ENCODE results near the gene SAMD13.

The SAMD13 gene

DNA sequence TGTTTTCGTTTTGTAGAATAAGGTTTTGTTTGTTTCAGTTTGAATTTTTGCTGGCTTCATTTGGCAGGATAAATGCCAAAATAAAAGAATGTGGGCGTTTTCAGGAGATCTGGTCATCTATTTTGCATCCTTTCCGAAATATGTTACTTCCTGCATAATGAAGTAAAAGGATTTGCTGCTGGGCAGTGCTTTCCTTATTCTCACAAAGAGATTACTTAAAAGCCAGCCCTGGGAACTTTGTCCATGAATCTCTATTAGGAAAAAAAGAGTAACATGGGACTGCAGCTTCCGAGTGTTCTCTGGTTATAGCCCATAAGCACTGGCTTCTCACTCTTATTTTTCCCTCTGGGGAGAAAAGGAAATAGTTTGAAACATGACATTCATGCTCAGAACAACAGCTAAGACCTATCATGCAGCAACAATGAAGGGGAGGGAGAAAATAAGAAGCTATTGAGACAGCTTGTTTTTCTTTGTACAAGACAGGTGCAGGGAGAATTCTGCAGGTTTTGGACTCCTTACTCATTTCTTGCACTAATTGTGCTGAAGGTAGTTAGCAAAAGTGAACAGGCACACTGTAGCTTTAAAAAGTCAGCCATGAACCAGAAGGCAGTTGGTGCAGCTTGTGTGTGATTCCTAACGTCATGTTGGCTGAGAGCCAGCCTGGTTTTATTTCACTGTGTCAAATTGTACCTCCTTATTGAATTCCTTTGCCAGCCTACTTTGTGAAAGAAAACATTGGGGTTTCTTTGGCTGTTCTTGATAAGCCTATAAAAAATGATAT is at the start of gene SAMD13:
TSS of gene SAMD13 (plus strand) at position 705 of the 781 bp plus-strand sequence. CDS start 1,527 bp downstream, outside the sequence.
- peak; percentile 67 for DNase-seq

GRCh38 chr1:84253036-84253435 is 48.5 kb upstream of the SAMD13 start:
- no peak for DNase-seq

DNA sequence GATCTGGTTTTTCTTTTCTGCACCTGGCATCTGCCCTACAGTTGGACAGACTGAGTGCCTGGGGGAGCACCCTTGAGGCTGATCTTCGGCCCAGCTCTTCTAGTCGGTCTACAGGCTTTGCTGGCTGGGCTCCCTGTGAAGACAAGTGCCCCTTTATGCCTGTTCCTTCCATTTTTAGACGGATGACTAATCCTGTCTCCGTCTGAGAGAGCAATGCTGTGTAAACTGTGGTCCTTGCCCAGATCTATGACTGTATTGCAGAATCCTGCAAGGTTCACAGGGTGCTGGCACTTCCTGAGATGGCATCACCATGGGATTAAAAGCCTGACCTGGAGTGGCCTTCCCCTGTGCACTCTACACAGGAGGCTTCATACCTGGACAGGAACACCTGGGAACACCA is 47.6 kb upstream of the SAMD13 start:
- DNase-seq, result peak; percentile 71

GRCh38 chr1:84254703-84255238 is 46.7 kb upstream of the SAMD13 start:
- no peak for DNase-seq

- DNase-seq, result no peak
Measured at GRCh38 chr1:84255582-84255981, 45.9 kb upstream of the SAMD13 start.

- no peak for DNase-seq
Measured at GRCh38 chr1:84257617-84258016, 43.9 kb upstream of the SAMD13 start.

DNA sequence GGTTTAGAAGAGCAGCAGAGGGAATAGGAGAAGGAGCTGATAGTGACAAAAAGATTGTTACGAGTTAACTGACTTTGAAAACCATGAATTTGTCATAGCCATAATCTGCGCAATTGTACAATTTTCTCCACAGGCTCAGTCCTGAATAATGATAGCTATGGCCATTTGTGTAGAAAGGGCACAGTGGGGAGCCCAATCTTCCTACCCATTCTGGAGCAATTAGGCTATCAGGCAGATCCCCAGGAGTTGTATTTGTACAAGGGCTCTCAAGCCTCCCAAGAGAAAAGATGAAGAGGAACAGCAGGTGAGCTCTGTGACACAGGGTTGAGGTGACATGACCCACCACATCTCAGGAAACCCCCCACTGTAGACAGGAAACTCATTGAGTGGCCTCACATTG is 42.1 kb upstream of the SAMD13 start:
- no peak for DNase-seq

DNA sequence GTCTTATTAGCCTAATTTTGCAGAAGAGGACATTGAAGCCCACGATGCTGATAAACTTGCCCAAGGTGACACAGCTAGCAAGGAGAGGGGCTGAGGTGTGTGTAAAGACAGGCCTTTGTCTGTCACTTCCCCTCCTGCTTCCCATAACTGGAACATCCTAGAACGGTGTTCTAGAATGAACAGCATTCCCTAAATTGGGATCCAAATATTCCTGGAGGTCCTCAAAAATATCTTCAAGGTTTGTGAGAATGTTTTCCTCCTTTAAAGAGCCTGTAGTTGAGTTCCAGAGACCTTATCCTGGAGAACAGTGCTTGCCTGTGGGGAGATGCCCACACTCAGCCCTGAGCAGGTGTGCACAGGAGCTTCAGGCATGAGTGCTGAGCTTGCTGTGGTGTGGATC is 41.5 kb upstream of the SAMD13 start:
- DNase-seq, result no peak

- no peak for DNase-seq
Measured at GRCh38 chr1:84260852-84261518, 40.5 kb upstream of the SAMD13 start.

DNA sequence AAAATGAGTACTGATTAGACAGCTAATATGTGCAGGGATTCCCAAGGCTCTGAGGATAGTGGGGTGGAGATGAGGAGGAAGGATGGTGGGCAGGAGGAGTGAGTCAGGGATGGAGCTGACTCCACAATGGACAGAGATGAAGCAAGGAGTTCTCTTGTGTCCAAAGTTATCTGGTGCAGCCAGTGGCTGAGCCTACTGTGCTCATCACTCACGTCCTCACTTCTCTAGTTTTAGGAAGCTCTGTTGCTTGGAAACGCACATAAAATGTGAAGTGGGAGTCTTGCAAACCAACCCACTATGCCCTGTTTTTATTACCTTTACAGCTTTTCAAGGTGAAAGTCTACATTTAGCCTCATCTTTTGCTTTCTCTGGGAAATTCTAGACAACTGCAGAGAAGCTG is 36.5 kb upstream of the SAMD13 start:
- no peak for DNase-seq

GRCh38 chr1:84265867-84266266 is 35.6 kb upstream of the SAMD13 start:
- no peak for DNase-seq

GRCh38 chr1:84266748-84267147 is 34.8 kb upstream of the SAMD13 start:
- DNase-seq, result no peak

DNA sequence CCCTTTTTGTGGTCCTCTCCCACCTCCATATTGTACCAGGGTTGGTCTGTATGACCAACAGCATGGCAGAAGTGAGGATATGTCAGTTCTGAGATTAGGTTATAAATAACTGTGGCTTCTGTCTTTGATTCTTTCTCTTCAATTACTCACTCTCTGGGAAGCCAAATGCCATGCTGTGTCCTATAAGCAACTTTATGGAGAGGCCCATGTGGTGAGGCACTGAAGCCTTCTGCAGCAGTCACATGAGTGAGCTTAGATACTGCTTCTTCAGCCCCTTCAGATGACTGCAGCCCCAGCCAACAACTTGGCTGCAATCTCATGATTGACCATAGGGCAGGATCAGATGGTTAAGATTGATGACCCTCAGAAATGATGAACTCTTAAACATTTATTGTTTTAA is 34.0 kb upstream of the SAMD13 start:
- DNase-seq, result peak; percentile 45

DNA sequence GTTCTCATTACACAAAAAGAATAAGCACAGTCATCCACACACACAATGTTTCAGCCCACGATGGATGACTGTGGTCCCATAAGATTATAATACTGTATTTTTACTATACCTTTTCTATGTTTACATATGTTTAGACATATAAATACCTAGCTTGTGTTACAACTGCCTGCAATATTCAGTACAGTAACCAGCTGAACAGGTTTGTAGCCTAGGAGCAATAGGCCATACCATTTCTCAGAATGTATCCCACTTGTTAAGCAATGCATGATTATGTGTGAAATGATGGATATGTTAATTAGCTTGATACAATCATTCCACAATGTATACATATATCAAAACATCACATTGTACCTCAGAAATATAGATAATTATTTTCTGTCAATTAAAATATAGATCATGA is 33.2 kb upstream of the SAMD13 start:
- DNase-seq, result no peak

DNA sequence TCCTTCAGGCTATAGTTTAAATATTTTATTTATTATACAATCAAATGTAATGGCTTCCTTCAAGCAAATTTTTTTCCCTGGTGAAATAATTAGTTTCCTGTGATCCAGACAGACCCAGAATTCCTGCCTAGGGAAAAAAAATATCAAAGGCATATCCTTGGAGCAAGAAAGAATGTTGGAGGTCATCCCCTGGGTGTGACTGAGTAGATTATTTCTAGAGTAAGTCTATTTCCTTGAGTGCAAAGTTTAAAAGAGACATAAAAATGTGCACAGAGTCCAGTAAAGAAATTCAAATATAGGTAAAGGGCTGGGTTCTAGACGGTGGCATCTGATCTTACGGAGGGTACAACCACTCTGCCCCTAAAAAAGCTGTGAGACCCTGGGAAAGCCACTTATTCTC is 32.2 kb upstream of the SAMD13 start:
- DNase-seq, result no peak

GRCh38 chr1:84271441-84272151 is 29.9 kb upstream of the SAMD13 start:
- DNase-seq, result peak; percentile 93

DNA sequence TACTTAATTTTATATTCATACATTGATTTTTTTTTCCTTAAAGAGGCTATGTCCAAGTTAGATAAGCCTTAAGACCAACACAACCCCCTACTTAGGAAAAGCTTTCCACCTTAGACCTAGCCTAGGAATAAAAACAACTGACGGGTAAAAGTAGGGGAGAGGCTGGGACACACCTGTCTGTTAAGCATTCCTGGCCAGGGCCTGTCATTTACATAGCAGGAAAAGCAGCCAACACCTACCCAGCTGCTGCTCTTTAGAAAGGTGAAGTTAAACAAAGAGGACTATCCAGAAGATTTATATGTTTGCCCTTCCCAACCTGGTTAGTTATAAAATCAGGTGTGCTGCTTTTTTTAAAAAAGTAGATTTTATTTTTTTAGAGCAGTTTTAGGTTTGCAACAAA is 29.1 kb upstream of the SAMD13 start:
- DNase-seq, result no peak

GRCh38 chr1:84277343-84278059 is 24.0 kb upstream of the SAMD13 start:
- no peak for DNase-seq

DNA sequence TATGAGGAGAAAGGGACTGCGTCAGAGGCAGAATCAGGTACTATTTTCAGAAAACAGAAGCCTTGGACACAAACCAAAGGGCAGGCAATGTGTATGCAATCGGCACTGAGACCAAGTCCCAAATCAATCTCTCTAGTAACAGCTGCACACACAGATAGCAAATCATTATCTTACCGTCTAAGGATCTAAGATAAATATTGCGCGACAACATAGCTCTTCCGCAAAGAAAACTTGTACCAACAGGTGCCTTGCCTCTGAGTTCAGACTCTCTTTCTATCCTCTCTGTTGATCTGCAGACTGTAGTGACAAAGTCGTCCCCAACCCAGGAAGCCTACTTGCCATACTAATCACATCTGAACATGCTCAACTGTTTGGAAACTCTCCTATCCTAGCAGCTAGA is 22.6 kb upstream of the SAMD13 start:
- DNase-seq, result no peak

DNA sequence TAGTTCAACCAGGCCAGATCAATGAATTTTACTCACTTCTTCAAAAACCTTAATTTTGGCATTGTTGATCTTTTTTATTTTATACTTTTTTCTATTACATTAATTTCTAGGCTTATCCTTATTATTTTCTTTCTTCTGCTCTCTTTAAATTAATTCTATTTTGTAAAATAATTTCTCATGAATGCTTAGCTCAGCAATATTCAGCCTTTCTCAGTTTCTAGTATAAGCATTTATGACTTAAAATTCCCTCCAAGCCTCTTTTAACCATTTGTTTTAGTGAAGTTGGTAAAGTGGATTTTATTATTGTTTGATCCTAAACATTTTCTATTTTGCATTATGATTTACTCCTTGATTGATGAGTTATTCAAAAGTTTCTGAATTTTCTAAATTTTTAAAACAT is 20.6 kb upstream of the SAMD13 start:
- DNase-seq, result no peak

DNA sequence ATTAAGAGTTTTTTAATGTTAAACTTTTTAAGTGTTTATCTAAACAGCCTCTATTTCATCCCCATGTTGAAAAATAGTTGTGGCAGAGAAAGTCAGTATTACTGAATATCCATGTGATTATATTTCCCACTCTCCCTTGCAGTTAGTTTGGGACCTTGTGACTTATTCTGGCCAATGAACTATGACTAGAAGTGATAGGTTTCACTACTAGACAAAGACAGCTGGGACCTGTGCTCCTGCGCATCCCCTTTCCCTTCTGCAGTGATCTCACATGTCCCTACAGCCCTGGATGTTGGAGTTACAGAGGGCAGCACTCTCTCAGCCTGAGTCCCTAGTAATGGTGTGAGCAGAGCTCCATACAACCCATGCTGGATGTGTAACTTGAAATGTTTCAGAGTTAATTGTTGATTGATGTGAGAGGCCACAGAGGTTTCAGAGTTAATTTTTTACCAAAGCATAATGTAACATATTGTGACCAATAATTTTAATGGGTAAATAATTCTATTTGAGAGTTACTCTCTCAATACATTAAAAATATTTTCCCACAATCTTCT is 18.7 kb upstream of the SAMD13 start:
- DNase-seq, result no peak

DNA sequence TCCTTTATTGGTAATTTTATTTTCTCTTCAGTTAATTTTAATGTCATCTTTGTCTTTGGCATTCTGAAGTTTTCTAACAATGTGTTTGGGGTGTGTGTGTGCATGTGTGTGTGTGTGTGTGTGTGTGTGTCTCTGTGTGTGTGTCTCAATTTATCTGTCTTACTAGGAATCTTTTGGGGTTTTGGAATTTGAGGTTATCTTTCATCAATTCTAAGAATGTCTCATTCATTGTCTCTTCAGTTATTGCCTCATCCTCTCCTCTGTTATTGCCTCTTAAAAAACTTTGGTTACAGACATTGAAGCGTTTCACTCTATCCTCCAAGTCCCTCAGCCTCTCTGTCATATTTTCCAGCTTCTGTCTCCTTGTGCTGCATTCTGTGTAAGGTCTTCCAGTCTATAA is 18.1 kb upstream of the SAMD13 start:
- DNase-seq, result peak; percentile 43

- no peak for DNase-seq
Measured at GRCh38 chr1:84286071-84286470, 15.4 kb upstream of the SAMD13 start.
